ENCODE results near the gene DTD1.

Gene DTD1

GRCh38 chr20:18615020-18615650 lies 27.3 kb downstream of the DTD1 start:
- DNase-seq (ENCODE audit: low read depth in 2 of 2), result no peak

DNA sequence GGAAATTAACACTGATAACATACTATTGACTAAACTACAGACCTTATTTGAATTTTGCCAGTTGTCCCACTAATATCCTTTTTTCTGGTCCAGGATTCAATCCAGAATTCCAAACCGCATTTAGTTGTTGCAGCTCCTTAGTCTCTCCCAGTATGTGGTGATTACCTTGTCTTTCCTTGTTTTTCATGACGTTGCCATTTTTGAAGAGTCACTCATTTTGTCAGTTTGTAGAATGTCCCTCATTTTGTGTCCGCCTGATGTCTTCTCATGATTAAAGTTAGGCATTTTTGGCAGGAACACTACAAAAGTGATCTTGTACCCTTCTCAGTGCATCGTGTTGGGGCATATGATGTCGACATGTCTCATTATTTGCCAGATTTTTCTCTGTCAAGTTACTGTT lies 33.1 kb downstream of the DTD1 start:
- no peak for DNase-seq (ENCODE audit: low read depth in 2 of 2)

DNA sequence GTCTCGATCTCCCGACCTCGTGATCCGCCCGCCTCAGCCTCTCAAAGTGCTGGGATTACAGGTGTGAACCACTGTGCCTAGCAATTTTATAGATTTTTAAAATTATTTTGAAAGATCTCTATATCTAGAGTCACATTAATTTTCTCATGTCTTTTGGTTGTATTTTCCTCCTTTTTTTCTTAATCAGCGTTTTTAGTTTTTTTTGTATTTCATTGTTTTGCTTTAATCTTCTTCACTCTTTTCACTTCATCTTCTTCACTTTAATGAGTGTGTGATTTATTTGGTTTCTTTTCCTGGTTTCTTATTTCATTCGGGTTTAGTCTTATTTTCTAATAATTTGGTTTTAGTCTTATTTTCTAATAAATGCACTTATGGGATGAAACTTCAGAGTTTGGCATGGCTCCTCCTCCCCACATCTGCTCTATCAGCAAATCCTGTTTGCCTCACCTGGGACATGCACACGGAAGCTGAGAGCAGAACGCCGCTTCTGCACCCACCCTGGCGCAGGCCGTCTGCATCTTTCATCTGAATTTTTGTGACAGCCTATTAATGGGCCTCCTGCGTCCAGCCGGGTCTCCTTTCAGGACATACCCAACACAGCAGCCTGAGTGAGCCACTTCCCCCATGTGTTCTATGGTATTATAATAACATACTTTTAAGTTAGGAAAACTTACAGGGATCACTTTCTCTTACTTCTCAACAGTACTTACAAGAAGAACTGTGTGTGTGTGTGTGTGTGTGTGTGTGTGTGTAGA lies 35.5 kb downstream of the DTD1 start:
- DNase-seq (ENCODE audit: low read depth in 2 of 2), result no peak

DNA sequence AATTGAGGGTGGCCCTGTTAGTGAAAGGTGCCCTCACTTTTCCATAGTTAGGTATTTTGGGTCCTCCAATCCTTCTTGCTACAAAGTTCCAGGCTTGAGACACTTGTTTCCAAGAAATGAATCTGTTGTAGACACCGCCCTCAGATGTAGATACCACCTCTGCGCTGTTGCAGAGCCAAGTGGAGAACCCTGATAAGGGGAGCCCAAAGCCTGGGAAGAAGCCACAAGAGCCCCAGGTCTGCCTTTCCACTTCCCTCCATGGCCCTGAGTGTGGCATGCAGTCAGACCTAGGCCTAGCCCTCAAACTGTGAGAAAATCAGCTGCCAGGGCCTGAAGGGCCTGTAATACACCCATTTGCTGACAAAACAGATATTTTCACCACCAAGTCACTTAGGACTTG lies 37.1 kb downstream of the DTD1 start:
- DNase-seq (ENCODE audit: low read depth in 2 of 2), result no peak

- DNase-seq (ENCODE audit: low read depth in 2 of 2), result no peak
Measured at GRCh38 chr20:18625907-18626655, 38.2 kb downstream of the DTD1 start.

GRCh38 chr20:18628330-18628920 lies 40.6 kb downstream of the DTD1 start:
- DNase-seq (ENCODE audit: low read depth in 2 of 2), result no peak

DNA sequence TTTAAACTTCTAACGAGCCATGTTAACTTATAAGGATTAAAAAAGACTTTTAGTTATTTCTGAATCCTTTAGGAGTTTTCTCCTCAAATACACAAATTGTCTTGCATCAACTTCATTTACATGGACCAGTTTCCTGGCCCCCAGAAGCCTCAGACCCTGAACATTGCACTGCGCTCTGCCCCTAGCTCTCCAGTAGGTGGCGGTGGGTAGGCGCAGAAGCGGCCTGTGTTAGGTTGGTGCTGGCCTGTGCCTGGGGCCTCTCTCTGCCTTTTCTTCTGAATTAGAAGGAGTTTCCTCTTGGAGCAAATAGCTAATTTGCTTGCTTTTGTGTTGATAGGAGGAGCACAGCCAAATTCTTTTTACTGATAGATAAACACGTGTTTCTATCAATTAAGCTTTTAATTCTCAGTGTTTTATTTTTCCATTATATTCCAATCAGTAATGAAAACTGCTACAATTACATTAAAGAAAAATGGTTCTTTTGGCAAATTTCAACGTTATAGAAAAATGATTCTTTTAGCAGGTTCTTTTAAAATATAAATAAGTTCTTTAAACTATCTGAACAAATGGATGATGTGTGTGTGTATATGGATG lies 44.4 kb downstream of the DTD1 start:
- DNase-seq (ENCODE audit: low read depth in 2 of 2), result peak; percentile 28 to 33

GRCh38 chr20:18633411-18633810 lies 45.6 kb downstream of the DTD1 start:
- DNase-seq (ENCODE audit: low read depth in 2 of 2), result no peak

- no peak for DNase-seq (ENCODE audit: low read depth in 2 of 2)
Measured at GRCh38 chr20:18634501-18634900, 46.6 kb downstream of the DTD1 start.

- no peak for DNase-seq (ENCODE audit: low read depth in 2 of 2)
Measured at GRCh38 chr20:18635380-18635779, 47.5 kb downstream of the DTD1 start.

- no peak for DNase-seq (ENCODE audit: low read depth in 2 of 2)
Measured at GRCh38 chr20:18637224-18637623, 49.4 kb downstream of the DTD1 start.

DNA sequence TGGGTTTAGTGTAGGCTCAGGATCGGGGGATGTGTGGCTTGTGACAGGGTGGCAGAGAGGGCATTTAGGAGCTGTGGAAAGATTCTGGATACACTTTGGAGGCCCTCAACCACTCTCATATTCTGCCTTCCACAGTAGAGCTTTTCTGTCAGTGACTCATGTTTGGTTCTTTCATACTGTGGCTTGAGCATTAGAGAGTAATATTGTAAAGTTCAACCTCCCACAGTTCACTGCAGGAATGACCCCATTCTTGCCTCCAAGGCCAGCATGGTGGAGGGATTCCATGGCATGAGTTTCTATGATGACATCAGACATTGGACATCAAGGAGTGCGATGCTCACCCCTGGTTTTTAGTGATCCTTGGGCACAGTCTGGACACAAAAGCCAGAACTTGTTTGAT lies 50.9 kb downstream of the DTD1 start:
- no peak for DNase-seq (ENCODE audit: low read depth in 2 of 2)

DNA sequence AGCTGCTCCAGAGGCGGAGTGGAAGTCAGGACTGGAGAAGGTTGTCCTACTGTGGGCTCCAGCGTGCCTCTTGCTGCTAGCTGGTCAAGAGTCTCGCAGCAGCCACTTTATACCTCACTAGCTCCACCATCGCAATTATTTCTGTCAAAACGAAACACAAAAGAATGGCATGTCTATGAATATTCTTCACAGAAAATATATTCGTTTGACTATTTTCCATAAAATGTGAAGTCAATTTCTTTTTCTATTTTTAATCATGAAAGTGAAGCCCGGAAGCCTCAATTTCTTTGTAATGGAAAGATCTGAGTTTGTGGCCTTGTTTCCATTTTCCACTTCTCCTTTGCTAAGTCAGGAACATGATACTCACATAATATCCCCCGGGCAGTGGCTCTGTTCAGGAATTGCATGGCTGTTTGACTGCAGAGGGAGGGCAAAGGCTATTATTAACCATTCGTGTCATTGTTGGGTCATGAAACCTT lies 51.7 kb downstream of the DTD1 start:
- DNase-seq (ENCODE audit: low read depth in 2 of 2), result no peak

- no peak for DNase-seq (ENCODE audit: low read depth in 2 of 2)
Measured at GRCh38 chr20:18645196-18645745, 57.4 kb downstream of the DTD1 start.

DNA sequence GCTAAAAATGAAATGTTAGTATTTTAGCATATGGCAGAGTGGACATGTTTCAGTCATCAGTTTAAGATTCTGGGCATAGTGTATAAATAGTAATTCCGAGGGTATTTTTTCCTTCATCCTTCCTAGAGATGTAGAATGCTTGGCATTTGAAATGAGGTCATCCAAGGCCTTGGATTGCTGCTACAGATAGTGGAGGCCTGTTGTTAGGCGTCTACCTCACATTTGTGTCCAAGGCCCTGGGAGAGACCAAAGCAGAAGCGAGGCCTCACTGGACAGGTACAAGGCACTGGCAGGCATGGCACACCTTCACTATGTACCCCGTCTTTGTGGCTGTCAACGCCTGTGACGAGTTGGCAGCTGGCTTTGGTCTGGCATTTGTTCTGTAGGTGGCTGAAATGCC lies 58.0 kb downstream of the DTD1 start:
- no peak for DNase-seq (ENCODE audit: low read depth in 2 of 2)

GRCh38 chr20:18647777-18648176 lies 59.9 kb downstream of the DTD1 start:
- no peak for DNase-seq (ENCODE audit: low read depth in 2 of 2)

- no peak for DNase-seq (ENCODE audit: low read depth in 2 of 2)
Measured at GRCh38 chr20:18650224-18650623, 62.4 kb downstream of the DTD1 start.

DNA sequence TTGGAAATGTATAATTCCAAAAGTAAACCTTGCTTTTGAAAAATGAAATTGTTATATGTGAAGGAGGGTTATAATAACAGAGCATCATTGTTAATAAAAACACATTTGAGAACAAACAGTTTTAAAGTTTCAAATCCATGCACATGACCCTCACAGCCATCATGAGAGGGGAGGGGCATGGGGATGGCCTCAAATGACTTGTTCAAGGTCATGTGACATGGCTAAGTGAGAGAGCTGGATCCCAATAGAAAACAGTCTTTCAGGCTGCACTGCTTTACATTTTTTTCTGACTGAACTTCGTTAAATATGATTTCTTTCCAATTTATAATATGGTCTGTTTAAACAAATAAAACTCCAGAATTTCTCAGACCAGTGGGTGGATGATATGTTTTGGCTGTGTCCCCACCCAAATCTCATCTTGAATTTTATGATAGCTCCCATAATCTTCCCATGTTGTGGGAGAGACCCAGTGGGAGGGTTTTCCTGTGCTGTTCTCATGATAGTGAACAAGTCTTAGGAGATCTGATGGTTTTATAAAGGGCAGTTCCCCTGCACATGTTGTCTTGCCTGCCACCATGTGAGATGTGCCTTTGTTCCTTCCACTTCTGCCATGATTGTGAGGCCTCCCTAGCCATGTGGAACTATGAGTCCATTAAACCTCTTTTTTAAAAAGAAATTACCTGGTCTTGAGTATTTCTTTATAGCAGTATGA lies 66.0 kb downstream of the DTD1 start:
- no peak for DNase-seq (ENCODE audit: low read depth in 2 of 2)

GRCh38 chr20:18654448-18654773 lies 66.6 kb downstream of the DTD1 start:
- no peak for DNase-seq (ENCODE audit: low read depth in 2 of 2)

DNA sequence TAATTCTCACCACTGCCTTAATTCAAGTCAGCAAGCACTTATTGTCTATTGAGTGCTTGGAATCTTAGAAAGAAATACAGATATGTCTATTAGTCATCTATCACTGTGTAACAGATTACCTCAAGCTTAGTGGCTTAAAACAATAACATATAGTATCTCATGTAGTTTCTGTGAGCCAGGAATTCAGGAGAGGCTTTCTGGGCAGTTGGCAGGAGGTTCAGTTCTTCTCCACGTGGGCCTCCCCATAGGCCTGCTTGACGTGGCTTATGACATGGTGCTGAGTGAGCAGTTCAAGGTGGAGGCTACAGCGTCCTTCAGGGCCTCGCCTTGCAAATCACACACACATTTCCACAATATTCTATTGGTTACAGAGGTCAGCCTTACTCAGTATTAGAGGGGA lies 69.7 kb downstream of the DTD1 start:
- DNase-seq (ENCODE audit: low read depth in 2 of 2), result no peak

All from activated CD4-positive, alpha-beta T cell treated with anti-CD3 and anti-CD28 coated beads for 24 hours (primary cell).